ENCODE results near the gene KIF9. TPM values are rescaled to one million over a fixed set of nuclear protein-coding genes. Genes with fewer than 3 reads are reported as not detected.
"Not testable (repeated sequence)": the region's sequence is repeated elsewhere in the genome, so short reads cannot be mapped to it uniquely, and the experiment has no call there.

KIF9 gene
- total RNA-seq, 4 donors from 2014 or later = 8.8 to 23.4 (median 15.3) TPM

DNA sequence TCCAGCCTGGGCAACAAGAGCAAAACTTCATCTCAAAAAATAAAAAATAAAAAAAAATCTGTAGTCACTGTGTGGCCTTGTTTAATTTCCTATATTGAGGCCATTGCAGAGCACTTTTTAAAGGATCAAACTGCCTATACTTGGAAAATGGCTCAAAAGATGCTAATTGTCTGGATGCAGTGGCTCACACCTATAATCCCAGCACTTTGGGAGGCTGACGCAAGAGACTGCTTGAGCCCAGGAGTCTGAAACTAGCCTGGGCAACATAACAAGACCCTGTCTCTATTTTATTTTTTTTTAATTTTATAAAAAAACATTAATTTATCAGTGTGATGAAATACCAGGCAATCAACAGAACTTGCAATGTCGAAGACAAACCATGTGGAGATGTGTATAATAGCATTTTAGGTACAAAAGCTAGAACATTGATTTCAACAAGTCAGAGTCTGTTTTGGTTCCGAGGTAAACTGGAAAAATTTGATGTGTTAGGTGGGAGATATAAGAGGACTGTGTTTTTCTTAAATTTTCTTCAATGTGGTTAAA is 71.7 kb downstream of the KIF9 start:
- H3K27me3 ChIP-seq = no peaks in the 10 kb centered on the region
- no peaks in the 10 kb centered on the region for H3K36me3 ChIP-seq
- no peaks in the 10 kb centered on the region for H3K4me1 ChIP-seq
- DNase-seq (ENCODE audit: low spot score in 2 of 2) = no peak
- H3K27ac ChIP-seq = no peak overlapping the region
- WGBS = 96% methylated on average over 3 of the region's 3 CpGs
- no peak overlapping the region for H3K4me3 ChIP-seq
- TF ChIP-seq EP300 (IDR thresholded peaks at IDR 0.05) (no peak), POLR2A (IDR thresholded peaks at IDR 0.05) (no peak), CTCF (IDR thresholded peaks at IDR 0.05) (no peak), POLR2AphosphoS5 (IDR thresholded peaks at IDR 0.05) (no peak)
- no peaks in the 10 kb centered on the region for H3K9me3 ChIP-seq

- DNase-seq (ENCODE audit: low spot score in 2 of 2); H3K27ac ChIP-seq: not testable (repeated sequence)
- WGBS = 89% methylated on average over 5 of the region's 5 CpGs
Observed at GRCh38 chr3:47206022-47206421, 76.6 kb downstream of the KIF9 start.

DNA sequence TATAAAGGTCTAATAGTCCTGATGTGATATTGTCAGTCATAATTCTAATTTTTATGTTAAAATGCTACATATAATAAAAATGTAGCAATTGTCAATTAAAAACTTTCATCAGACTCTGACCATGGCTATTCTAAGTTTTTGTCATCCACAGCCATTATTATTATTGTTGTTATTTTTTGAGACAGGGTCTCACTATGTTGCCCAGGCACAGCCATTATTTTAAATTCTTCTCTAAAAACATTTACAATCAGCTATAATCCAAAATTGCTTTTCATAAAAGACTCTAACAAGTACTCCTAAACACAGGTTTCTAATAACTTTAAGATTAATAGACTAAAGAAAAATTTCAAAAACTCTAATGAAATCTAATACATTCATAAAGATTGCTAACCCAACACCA is 77.7 kb downstream of the KIF9 start:
- DNase-seq (ENCODE audit: low spot score in 2 of 2) = no peak
- no peak for TF ChIP-seq EP300 (IDR thresholded peaks at IDR 0.05)
- no peak for TF ChIP-seq POLR2A (IDR thresholded peaks at IDR 0.05)
- no peak overlapping the region for H3K27ac ChIP-seq

More at GRCh38 chr3:47206022-47206421, 76.6 kb downstream of the KIF9 start:
- not testable (repeated sequence) for H3K4me3 ChIP-seq, H3K4me1 ChIP-seq, H3K9me3 ChIP-seq, H3K36me3 ChIP-seq, H3K27me3 ChIP-seq

GRCh38 chr3:47202542-47202941 is 80.1 kb downstream of the KIF9 start:
- H3K4me3 ChIP-seq = no peak overlapping the region
- no peaks in the 10 kb centered on the region for H3K27me3 ChIP-seq
- DNase-seq (ENCODE audit: low spot score in 2 of 2) = no peak
- H3K9me3 ChIP-seq = no peaks in the 10 kb centered on the region
- no peak overlapping the region for H3K27ac ChIP-seq
- no peak for TF ChIP-seq POLR2AphosphoS5 (IDR thresholded peaks at IDR 0.05)
- TF ChIP-seq POLR2A (IDR thresholded peaks at IDR 0.05) = no peak
- no peak for TF ChIP-seq CTCF (IDR thresholded peaks at IDR 0.05)
- no peak for TF ChIP-seq EP300 (IDR thresholded peaks at IDR 0.05)
- WGBS = 92% methylated on average over 3 of the region's 3 CpGs
- H3K4me1 ChIP-seq = no peaks in the 10 kb centered on the region
- H3K36me3 ChIP-seq = no peaks in the 10 kb centered on the region

More for the DNA sequence above, 77.7 kb downstream of the KIF9 start:
- no peaks in the 10 kb centered on the region for H3K27me3 ChIP-seq
- H3K9me3 ChIP-seq = no peaks in the 10 kb centered on the region
- H3K4me3 ChIP-seq = no peak overlapping the region
- no peaks in the 10 kb centered on the region for H3K36me3 ChIP-seq
- no peaks in the 10 kb centered on the region for H3K4me1 ChIP-seq

GRCh38 chr3:47197287-47197686 is 85.3 kb downstream of the KIF9 start:
- Histone ChIP-seq H3K4me3 (no peak overlapping the region), H3K9me3 (no peaks in the 10 kb centered on the region), H3K27me3 (no peaks in the 10 kb centered on the region), H3K27ac (no peak overlapping the region), H3K4me1 (no peaks in the 10 kb centered on the region), H3K36me3 (no peaks in the 10 kb centered on the region)
- DNase-seq (ENCODE audit: low spot score in 2 of 2) = no peak
- 76% methylated on average over 3 of the region's 3 CpGs for WGBS
- no peak for TF ChIP-seq CTCF (IDR thresholded peaks at IDR 0.05)
- no peak for TF ChIP-seq POLR2AphosphoS5 (IDR thresholded peaks at IDR 0.05)

- H3K9me3 ChIP-seq = no peaks in the 10 kb centered on the region
- no peaks in the 10 kb centered on the region for H3K36me3 ChIP-seq
- WGBS = 81% methylated on average over 2 of the region's 2 CpGs
- no peak overlapping the region for H3K27ac ChIP-seq
- no peak for TF ChIP-seq POLR2AphosphoS5 (IDR thresholded peaks at IDR 0.05)
- TF ChIP-seq POLR2A (IDR thresholded peaks at IDR 0.05) = no peak
- TF ChIP-seq EP300 (IDR thresholded peaks at IDR 0.05) = no peak
- TF ChIP-seq CTCF (IDR thresholded peaks at IDR 0.05) = no peak
- no peaks in the 10 kb centered on the region for H3K4me1 ChIP-seq
- no peak for DNase-seq (ENCODE audit: low spot score in 2 of 2)
- no peaks in the 10 kb centered on the region for H3K27me3 ChIP-seq
- H3K4me3 ChIP-seq = no peak overlapping the region
Observed at GRCh38 chr3:47194994-47195393, 87.6 kb downstream of the KIF9 start.

Measured in suprapubic skin (tissue), 4 donors.